Measurements from ENCODE around the gene PTGDS. TPM values are rescaled to one million over a fixed set of nuclear protein-coding genes. Genes with fewer than 3 reads are reported as not detected.

The PTGDS gene
- 1 to 10 TPM; 1.2 to 1.4 TPM for total RNA-seq

DNA sequence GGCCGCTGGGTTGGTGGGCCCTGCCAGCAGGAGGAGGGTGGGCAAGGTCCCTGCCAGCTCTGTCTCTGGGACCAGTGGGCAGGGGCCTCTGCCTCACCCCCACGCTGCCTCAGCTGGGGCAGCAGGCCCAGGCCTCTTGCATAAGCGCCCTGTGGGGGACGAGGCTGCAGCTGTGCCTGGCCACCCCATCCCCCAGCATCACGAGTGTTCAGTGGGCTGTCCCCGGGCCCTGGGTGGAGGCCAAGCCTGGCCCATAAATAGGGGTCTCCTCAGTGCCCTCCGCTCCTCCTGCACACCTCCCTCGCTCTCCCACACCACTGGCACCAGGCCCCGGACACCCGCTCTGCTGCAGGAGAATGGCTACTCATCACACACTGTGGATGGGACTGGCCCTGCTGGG is at the start of gene PTGDS:
PTGDS (plus strand) TSS at position 282 of the 400 bp plus-strand sequence; CDS start at position 357, 75 bp downstream.
- Mint-ChIP-seq H3K4me3 (no peak within 1 kb of the TSS), H3K9me3 (ENCODE audit: insufficient read depth) (no peaks in the 10 kb centered on the region), H3K4me1 (ENCODE audit: low read depth) (peaks cover 25% of the 10 kb centered on the region), H3K27me3 (ENCODE audit: low read depth) (no peaks in the 10 kb centered on the region), H3K36me3 (ENCODE audit: low read depth) (no peaks in the 10 kb centered on the region), H3K27ac (no peak within 1 kb of the TSS)
- ChIA-PET CTCF (no interaction called here), POLR2A (no interaction called here)
- DNase-seq (no peak), ATAC-seq (no peak)

DNA sequence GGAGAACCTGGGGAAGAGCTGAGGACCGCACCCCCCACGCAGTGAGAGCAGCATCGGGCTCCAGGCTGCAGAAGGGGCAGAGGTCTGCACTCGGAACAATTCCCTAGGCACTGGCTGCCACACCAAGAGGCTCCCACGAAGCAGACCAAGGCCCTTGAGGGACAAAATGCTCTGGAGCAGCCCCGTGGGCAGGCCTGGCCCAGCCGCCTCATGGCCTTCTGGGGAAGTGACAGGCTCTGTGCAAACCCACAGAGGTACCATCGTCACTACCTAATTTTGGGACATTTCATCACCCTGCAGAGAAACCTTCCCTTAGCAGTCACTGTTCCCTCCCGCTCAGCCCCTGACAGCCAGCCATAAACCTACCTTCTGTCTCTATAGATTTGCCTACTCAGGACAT is 48.7 kb upstream of the PTGDS start:
- H3K27me3 Mint-ChIP-seq (ENCODE audit: low read depth): no peaks in the 10 kb centered on the region
- H3K9me3 Mint-ChIP-seq (ENCODE audit: insufficient read depth): no peaks in the 10 kb centered on the region
- ChIA-PET POLR2A (no interaction called here), CTCF (interaction anchor here (1.3 kb wide), 1 partner anchor 107 kb away, joined by 3 read pairs; no protein-coding TSS in a partner anchor)
- H3K36me3 Mint-ChIP-seq (ENCODE audit: low read depth): peaks cover 50% of the 10 kb centered on the region
- ATAC-seq (no peak), DNase-seq (no peak)
- no peak overlapping the region for H3K4me3 Mint-ChIP-seq
- no peaks in the 10 kb centered on the region for H3K4me1 Mint-ChIP-seq (ENCODE audit: low read depth)
- H3K27ac Mint-ChIP-seq: peak overlapping the region; percentile 53

DNA sequence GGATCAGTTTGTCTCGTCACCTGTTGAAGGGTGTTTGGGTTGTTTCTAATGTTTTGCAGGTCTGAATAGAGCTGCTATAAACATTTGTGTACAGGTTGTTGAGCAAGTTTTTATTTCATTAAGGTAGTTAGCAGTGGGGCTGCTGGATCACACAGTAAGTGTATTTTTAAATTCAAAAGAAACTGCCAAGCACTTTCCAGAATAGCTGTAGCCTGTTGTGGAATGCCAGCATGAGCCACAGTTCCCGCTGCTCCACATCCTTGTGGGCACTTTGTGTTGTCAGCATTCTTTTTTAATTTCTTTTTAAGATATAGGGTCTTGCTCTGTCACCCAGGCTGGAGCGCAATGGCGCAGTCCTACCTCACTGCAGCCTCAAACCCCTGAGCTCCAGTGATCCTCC is 47.3 kb upstream of the PTGDS start:
- no peak overlapping the region for H3K27ac Mint-ChIP-seq
- no peaks in the 10 kb centered on the region for H3K27me3 Mint-ChIP-seq (ENCODE audit: low read depth)
- POLR2A ChIA-PET: interaction anchor here (0.6 to 0.8 kb wide), 2 partner anchors 28 to 55 kb away, joined by 3 read pairs; no protein-coding TSS in a partner anchor
- H3K4me1 Mint-ChIP-seq (ENCODE audit: low read depth): no peaks in the 10 kb centered on the region
- no peak overlapping the region for H3K4me3 Mint-ChIP-seq
- ATAC-seq: no peak
- DNase-seq: no peak
- H3K9me3 Mint-ChIP-seq (ENCODE audit: insufficient read depth): no peaks in the 10 kb centered on the region
- CTCF ChIA-PET: interaction anchor here (1.0 kb wide), 1 partner anchor 142 kb away, joined by 3 read pairs; no protein-coding TSS in a partner anchor
- H3K36me3 Mint-ChIP-seq (ENCODE audit: low read depth): peaks cover 50% of the 10 kb centered on the region

DNA sequence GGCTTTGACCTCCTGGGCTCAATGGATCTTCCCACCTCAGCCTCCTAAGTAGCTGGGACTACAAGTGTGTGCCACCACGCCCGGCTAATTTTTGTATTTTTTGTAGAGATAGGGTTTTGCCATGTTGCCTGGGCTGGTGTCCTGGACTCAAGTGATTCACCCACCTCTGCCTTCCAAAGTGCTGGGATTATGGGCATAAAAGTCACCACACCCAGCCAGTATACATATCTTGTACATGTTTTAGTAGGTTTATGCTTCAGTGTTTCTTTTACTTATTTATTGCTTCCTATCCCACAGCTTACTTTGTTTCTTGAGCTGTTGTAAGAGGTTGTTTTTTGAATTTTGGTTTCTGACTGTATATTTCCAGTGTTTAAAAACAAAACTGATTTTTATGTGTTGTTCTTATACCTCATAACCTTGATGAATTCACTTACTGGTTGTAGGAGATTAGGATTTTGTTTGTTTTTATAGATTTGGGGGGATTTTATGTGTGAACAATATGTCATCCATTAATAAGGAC is 45.6 kb upstream of the PTGDS start:
- H3K4me1 Mint-ChIP-seq (ENCODE audit: low read depth): no peaks in the 10 kb centered on the region
- H3K36me3 Mint-ChIP-seq (ENCODE audit: low read depth): peaks cover 52% of the 10 kb centered on the region
- H3K9me3 Mint-ChIP-seq (ENCODE audit: insufficient read depth): no peaks in the 10 kb centered on the region
- no peak for DNase-seq
- H3K27me3 Mint-ChIP-seq (ENCODE audit: low read depth): no peaks in the 10 kb centered on the region
- H3K4me3 Mint-ChIP-seq: no peak overlapping the region
- POLR2A ChIA-PET: no interaction called here
- no peak for ATAC-seq
- H3K27ac Mint-ChIP-seq: no peak overlapping the region
- CTCF ChIA-PET: interaction anchor here (1.6 kb wide), 1 partner anchor 98 kb away, joined by 3 read pairs; no protein-coding TSS in a partner anchor

DNA sequence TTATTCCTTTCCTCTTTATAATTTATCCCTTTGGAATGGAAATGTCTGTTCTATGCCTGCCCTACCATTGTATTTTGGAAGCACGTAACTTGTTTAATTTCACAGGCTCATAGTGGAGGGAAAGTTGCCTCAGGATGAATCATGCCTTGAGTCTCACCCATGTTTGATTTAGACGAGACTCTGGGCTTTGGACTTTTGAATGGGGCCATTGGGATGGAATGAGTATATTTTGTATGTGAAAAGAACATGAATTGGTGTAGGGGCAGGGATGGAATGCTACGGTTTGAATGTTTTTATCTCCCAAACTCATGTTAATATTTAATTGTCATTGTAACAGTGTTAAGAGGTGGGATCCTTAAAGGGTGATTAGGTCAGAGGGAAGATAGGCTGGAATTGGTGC is 43.0 kb upstream of the PTGDS start:
- Mint-ChIP-seq H3K36me3 (ENCODE audit: low read depth) (peaks cover 46% of the 10 kb centered on the region), H3K27me3 (ENCODE audit: low read depth) (no peaks in the 10 kb centered on the region), H3K4me1 (ENCODE audit: low read depth) (no peaks in the 10 kb centered on the region), H3K9me3 (ENCODE audit: insufficient read depth) (no peaks in the 10 kb centered on the region), H3K27ac (no peak overlapping the region), H3K4me3 (no peak overlapping the region)
- no peak for ATAC-seq
- CTCF ChIA-PET: interaction anchor here (0.6 to 1.2 kb wide), 2 partner anchors 37 to 92 kb away, joined by 4 read pairs; partner anchors contain the start of gene AJM1
- POLR2A ChIA-PET: no interaction called here
- no peak for DNase-seq

DNA sequence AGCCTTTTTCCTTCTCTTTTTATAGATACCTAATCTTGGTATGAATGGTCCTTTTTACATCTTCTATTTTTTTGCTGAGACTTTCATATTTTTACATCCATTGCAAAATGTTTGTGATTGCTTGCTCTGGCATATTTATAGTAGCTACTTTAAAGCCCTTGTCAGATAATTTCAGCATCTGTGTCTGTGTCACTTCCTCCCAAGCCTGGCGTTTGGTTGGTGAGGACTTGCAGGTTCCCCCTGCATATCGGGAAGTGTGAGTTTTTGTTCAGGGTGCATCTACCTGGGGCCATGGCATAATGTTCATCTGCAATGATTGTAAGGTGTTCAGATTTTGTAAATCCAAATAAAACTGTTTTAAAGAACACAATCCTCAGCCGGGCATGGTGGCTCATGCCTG is 41.7 kb upstream of the PTGDS start:
- POLR2A ChIA-PET: no interaction called here

DNA sequence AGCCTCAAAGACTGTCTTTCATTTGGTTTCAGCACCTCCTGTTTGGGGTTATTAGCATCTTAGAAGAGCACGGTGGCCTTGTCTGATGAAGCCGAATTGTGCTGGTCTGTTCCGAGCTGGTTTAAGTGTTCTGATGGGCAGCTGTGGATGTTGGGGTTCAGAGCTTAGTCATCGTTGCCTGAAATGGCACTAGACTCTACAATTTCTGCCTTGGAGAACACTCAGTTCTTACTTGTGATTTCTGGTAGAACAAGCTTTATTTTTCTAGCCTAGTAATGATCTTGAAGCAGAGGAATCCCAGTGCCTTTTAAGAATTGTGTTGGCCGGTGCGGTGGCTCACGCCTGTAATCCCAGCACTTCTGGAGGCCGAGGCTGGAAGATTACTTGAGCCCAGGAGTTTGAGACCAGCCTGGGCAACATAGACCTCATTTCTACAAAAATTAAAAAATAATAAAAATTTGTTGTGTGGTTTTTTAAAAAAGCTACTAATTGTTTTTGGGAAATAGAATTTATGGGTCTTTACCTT is 40.6 kb upstream of the PTGDS start:
- POLR2A ChIA-PET: interaction anchor here (0.6 to 1.2 kb wide), 3 partner anchors 48 to 208 kb away, joined by 3 read pairs; no protein-coding TSS in a partner anchor
- no peaks in the 10 kb centered on the region for H3K9me3 Mint-ChIP-seq (ENCODE audit: insufficient read depth)
- no peak for ATAC-seq

More for the DNA sequence above, 41.7 kb upstream of the PTGDS start:
- Mint-ChIP-seq H3K27me3 (ENCODE audit: low read depth) (no peaks in the 10 kb centered on the region), H3K9me3 (ENCODE audit: insufficient read depth) (no peaks in the 10 kb centered on the region), H3K4me3 (no peak overlapping the region), H3K4me1 (ENCODE audit: low read depth) (no peaks in the 10 kb centered on the region), H3K36me3 (ENCODE audit: low read depth) (peaks cover 39% of the 10 kb centered on the region), H3K27ac (no peak overlapping the region)
- DNase-seq (no peak), ATAC-seq (no peak)
- CTCF ChIA-PET: interaction anchor here (1.2 kb wide), 1 partner anchor 93 kb away, joined by 4 read pairs; the partner anchor contains the start of gene AJM1

DNA sequence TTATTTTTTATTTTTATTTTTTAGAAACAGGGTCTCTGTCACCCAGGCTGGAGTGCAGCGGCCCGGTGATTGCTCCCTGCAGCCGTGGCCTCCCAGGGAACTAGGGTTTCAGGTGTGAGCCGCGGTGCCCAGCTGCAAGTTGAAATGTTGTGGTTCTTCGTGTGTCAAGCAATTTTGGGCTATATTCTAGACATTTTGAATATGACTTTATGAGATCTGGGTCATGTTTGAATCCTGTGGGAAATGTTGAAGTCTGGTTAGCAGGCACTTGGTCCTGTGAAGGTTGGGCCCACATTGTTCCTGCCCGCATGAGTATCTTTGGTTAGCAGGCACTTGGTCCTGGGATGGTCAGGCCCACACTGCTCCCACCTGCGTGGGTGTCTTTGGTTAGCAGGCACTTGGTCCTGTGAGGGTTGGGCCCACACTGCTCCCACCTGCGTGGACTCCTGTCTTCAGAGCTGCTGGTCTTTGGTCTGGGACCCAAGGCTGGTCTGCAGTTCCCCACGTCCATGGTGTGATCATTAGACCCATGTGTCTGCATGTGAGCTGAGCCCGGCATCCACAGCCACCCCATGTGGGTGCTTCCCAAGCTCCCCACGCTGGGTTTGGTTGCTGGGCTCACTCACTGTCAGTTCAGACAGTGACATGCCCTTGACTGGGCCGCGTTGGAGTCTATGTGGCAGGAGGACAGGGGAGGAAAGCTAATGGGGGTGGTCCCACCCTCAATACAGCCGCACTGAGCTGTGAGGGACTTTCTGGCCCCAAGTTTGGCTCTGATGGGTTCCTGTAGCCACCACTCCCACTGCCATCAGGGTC is 39.9 kb upstream of the PTGDS start:
- H3K36me3 Mint-ChIP-seq (ENCODE audit: low read depth): peaks cover 46% of the 10 kb centered on the region
- ChIA-PET CTCF (interaction anchor here (1.1 to 1.3 kb wide), 3 partner anchors 17 to 92 kb away, joined by 3 read pairs; no protein-coding TSS in a partner anchor), POLR2A (interaction anchor here (0.6 to 1.2 kb wide), 3 partner anchors 49 to 209 kb away, joined by 3 read pairs; no protein-coding TSS in a partner anchor)
- DNase-seq: no peak
- no peaks in the 10 kb centered on the region for H3K27me3 Mint-ChIP-seq (ENCODE audit: low read depth)
- ATAC-seq: no peak
- H3K4me1 Mint-ChIP-seq (ENCODE audit: low read depth): peaks cover 4% of the 10 kb centered on the region
- H3K27ac Mint-ChIP-seq: peak overlapping the region; percentile 30
- no peak overlapping the region for H3K4me3 Mint-ChIP-seq
- no peaks in the 10 kb centered on the region for H3K9me3 Mint-ChIP-seq (ENCODE audit: insufficient read depth)

More for the DNA sequence above, 40.6 kb upstream of the PTGDS start:
- no peak for DNase-seq
- Mint-ChIP-seq H3K27me3 (ENCODE audit: low read depth) (no peaks in the 10 kb centered on the region), H3K4me1 (ENCODE audit: low read depth) (peaks cover 2% of the 10 kb centered on the region), H3K4me3 (no peak overlapping the region), H3K36me3 (ENCODE audit: low read depth) (peaks cover 46% of the 10 kb centered on the region), H3K27ac (peak overlapping the region; percentile 14)
- CTCF ChIA-PET: interaction anchor here (1.3 kb wide), 2 partner anchors 17 to 93 kb away, joined by 3 read pairs; no protein-coding TSS in a partner anchor

DNA sequence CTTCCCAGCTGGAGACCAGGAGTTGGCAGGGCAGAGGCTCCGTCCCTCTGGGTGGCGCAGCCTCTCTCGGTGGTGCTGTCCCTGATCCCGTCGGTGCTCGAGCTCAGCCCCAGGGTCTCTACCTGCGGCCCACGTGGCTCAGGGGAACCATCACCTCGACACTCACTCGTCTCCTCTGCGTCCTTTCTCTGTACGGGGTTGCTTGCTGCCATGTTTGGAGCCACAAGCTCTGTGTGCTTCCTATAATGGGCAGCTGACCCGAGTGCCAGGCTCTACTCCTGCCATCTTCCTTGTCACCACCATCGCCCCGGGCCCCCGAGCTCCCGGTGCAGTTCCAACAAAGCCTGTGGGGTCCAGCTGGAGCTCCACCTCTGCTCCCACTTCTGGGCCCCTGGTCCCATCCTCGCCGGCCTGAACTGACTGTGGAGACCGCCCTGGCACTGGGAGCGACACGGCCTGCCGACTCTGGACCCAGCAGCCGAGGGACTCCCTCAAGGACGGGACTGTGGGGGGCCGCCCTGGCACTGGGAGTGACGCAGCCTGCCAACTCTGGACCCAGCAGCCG is 37.8 kb upstream of the PTGDS start:
- Mint-ChIP-seq H3K27me3 (ENCODE audit: low read depth) (no peaks in the 10 kb centered on the region), H3K4me3 (no peak overlapping the region), H3K4me1 (ENCODE audit: low read depth) (peaks cover 4% of the 10 kb centered on the region), H3K9me3 (ENCODE audit: insufficient read depth) (no peaks in the 10 kb centered on the region), H3K36me3 (ENCODE audit: low read depth) (peaks cover 41% of the 10 kb centered on the region), H3K27ac (no peak overlapping the region)
- ChIA-PET CTCF (no interaction called here), POLR2A (no interaction called here)
- no peak for ATAC-seq
- no peak for DNase-seq

DNA sequence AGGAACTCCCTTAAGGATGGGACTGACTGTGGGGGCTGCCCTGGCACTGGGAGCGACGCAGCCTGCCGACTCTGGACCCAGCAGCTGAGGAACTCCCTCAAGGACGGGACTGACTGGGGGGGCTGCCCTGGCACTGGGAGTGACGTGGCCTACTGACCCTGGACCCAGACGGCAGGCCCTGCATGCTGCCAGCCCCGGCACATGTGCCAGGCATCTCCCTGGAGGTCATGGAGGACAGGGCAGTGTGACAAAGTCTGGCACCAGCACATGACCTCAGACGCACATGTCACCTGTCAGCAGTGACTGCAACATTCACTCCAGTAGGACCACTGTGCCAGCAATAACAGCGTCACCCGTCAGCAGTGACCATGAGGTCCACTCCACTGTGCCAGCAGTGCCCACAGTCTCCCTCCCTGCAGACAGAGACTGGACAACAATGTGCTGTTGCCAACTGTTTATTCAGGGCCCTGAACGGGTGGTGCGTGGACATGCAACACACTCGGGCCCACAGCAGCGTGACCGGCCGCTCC is 37.2 kb upstream of the PTGDS start:
- no peak overlapping the region for H3K27ac Mint-ChIP-seq
- DNase-seq (no peak), ATAC-seq (no peak)
- no peaks in the 10 kb centered on the region for H3K9me3 Mint-ChIP-seq (ENCODE audit: insufficient read depth)
- CTCF ChIA-PET: no interaction called here
- peaks cover 8% of the 10 kb centered on the region for H3K4me1 Mint-ChIP-seq (ENCODE audit: low read depth)
- no peaks in the 10 kb centered on the region for H3K27me3 Mint-ChIP-seq (ENCODE audit: low read depth)
- peaks cover 37% of the 10 kb centered on the region for H3K36me3 Mint-ChIP-seq (ENCODE audit: low read depth)
- H3K4me3 Mint-ChIP-seq: no peak overlapping the region
- POLR2A ChIA-PET: no interaction called here

DNA sequence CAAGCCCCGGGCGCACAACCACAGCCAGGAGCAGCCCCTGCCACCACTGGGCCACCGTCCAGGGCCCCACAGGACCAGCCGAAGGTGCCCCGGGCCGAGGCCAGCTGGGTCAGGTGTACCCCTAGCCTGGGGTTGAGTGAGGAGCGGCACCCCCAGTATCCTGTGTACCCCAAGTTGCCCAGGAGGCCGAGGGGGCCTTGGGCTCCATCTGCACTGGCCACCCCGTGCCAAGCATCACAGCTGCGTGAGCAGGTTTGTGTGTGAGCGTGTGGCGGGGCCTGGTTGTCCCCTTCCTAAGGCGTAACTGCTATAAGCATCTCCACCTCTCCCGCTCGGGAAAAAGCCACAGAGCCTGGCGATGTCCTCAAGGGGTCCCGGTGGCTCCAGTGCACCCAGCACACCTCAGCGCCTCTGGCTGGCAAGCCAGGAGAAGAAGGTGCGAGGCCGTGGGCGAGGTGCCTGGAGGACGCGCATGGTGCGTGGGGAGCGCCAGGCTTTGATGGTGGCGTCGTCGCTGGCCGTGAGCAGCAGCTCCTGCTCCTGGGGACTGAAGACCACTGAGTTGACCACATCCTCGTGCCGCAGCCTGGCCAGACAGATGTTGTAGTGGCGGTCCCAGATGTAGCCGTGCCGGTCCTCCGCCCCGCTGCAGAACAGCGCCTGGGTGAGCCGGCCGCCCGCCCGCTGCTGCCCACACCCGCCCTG is 36.6 kb upstream of the PTGDS start:
- DNase-seq (no peak), ATAC-seq (no peak)
- Mint-ChIP-seq H3K36me3 (ENCODE audit: low read depth) (peaks cover 37% of the 10 kb centered on the region), H3K27ac (no peak overlapping the region), H3K27me3 (ENCODE audit: low read depth) (no peaks in the 10 kb centered on the region), H3K4me1 (ENCODE audit: low read depth) (peaks cover 13% of the 10 kb centered on the region), H3K9me3 (ENCODE audit: insufficient read depth) (no peaks in the 10 kb centered on the region), H3K4me3 (no peak overlapping the region)
- ChIA-PET POLR2A (no interaction called here), CTCF (no interaction called here)

Data from activated CD8-positive, alpha-beta T cell treated with anti-CD3 and anti-CD28 coated beads, Interleukin-2, amount 10 ng/mL, durations not matched to agents 7 days and 5 days (primary cell).